GM12875 (cell line): ENCODE data around the gene ANXA6.

Experiments used
- H3K4me3 ChIP-seq: one replicate; pipeline ENCODE4 v1.5.1; 2011; ENCODE audit warnings: low read depth, low read length, control low read depth
- CTCF ChIP-seq: IDR thresholded peaks from 2 replicates; pipeline ENCODE4 v1.5.1; 2011; ENCODE audit warnings: low read depth, mild to moderate bottlenecking, control low read depth, inconsistent platforms, low read length, moderate library complexity, borderline replicate concordance; ENCODE audit not compliant: insufficient read depth

Gene ANXA6

GRCh38 chr5:151158287-151158661, 695 bp upstream of the ANXA6 start:
- TF ChIP-seq CTCF, result no peak
- H3K4me3 ChIP-seq, result peak overlapping the region; percentile 90

- H3K4me3 ChIP-seq, result peak overlapping the region; percentile 90
- no peak for TF ChIP-seq CTCF
Measured at GRCh38 chr5:151156507-151157420, 815 bp downstream of the ANXA6 start.

DNA sequence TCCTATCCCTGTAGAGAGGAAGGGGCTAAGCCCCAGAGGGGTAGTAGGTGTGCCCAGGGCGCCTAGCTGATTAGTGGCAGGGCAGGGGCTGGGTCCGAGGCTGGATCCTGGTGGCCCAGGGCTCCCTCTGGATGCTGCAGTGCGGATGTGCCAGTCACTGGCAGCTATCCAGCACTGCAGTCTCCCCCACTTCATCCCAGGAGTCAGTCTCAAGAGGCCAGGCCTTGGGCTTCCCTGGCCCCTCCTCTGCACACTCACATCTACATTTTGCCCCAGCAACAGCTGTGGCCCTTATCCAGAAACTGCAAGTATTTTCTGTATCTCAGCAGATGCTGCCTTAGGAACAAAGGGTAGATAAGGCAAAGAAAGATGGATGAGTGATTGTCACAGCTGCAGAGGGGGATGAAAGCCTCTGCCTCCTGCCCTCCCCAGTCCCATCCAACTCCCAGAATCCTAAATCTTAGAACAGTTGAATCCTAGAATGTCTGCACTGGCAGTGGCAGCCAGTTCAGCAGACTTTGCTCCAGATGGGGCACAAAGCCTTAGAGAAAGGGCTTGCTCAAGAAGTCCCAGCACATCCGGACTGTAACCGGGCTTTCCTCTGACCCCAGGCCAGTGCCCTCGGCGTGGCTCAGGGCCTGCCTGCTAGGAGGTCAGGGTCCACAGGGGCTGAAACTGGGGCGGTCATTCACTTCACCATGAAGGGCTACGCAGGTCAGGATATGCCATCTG, 1.6 kb downstream of the ANXA6 start:
- TF ChIP-seq CTCF, result no peak

GRCh38 chr5:151154931-151155774, 2.4 kb downstream of the ANXA6 start:
- peak overlapping the region; percentile 90 for H3K4me3 ChIP-seq
- no peak for TF ChIP-seq CTCF

More for the DNA sequence above, 1.6 kb downstream of the ANXA6 start:
- peak overlapping the region; percentile 90 for H3K4me3 ChIP-seq

- H3K4me3 ChIP-seq, result no peak overlapping the region
Measured at GRCh38 chr5:151153766-151154272, 3.8 kb downstream of the ANXA6 start.

More at GRCh38 chr5:151153766-151154272, 3.8 kb downstream of the ANXA6 start:
- TF ChIP-seq CTCF, result no peak
